Endodermal cell (in vitro differentiated cells): ENCODE data around the gene AKAP5. TPM values are rescaled to one million over a fixed set of nuclear protein-coding genes. Genes with fewer than 3 reads are reported as not detected.

ENCODE experiments used
- DNase-seq: peaks from one replicate; pipeline ENCODE4 v3.0.0-alpha.2; 2017
- H3K27ac ChIP-seq: 2 replicates; pipeline ENCODE4 v1.5.1; 2013; ENCODE audit warnings: mild to moderate bottlenecking, low read depth, low read length, moderate library complexity
- H3K27me3 ChIP-seq: 2 replicates; pipeline ENCODE4 v1.6.1; 2013; ENCODE audit warnings: mild to moderate bottlenecking, low read length, moderate library complexity; ENCODE audit not compliant: insufficient read depth, control insufficient read depth, poor library complexity, severe bottlenecking
- H3K36me3 ChIP-seq: 2 replicates; pipeline ENCODE4 v1.7.0; 2013; ENCODE audit warnings: mild to moderate bottlenecking, low read length, moderate library complexity; ENCODE audit not compliant: control insufficient read depth, insufficient read depth
- H3K4me1 ChIP-seq: one replicate; pipeline ENCODE4 v1.7.0; 2013; ENCODE audit warnings: low read length; ENCODE audit not compliant: control insufficient read depth, insufficient read depth
- H3K4me3 ChIP-seq: 2 replicates; pipeline ENCODE4 v1.5.1; 2013; ENCODE audit warnings: mild to moderate bottlenecking, low read length, moderate library complexity
- H3K9ac ChIP-seq: 2 replicates; pipeline ENCODE4 v1.6.1; 2013; ENCODE audit warnings: mild to moderate bottlenecking, low read length, moderate library complexity; ENCODE audit not compliant: poor library complexity, severe bottlenecking; ENCODE audit errors: extremely low read depth
- H3K9me3 ChIP-seq: 2 replicates; pipeline ENCODE4 v1.6.1; 2013; ENCODE audit warnings: mild to moderate bottlenecking, low read length, moderate library complexity; ENCODE audit not compliant: control insufficient read depth
- H3K27ac Mint-ChIP-seq: 2 replicates; pipeline ENCODE4 v1.8.0; 2020; ENCODE audit warnings: mixed read lengths
- H3K27me3 Mint-ChIP-seq: 2 replicates; pipeline ENCODE4 v1.8.0; 2021; ENCODE audit warnings: mild to moderate bottlenecking, mixed read lengths; ENCODE audit not compliant: insufficient read depth
- H3K36me3 Mint-ChIP-seq: 2 replicates; pipeline ENCODE4 v1.8.0; 2020; ENCODE audit warnings: low read depth, mixed read lengths
- H3K4me1 Mint-ChIP-seq: 2 replicates; pipeline ENCODE4 v1.8.0; 2020; ENCODE audit warnings: mixed read lengths
- H3K4me3 Mint-ChIP-seq: 2 replicates; pipeline ENCODE4 v1.8.0; 2020; ENCODE audit warnings: mild to moderate bottlenecking, moderate library complexity, mixed read lengths
- H3K9me3 Mint-ChIP-seq: 2 replicates; pipeline ENCODE4 v1.8.0; 2020; ENCODE audit warnings: mild to moderate bottlenecking, mixed read lengths
- WGBS, 2 experiments: methylation state at CpG; one replicate each; pipeline versions ENCODE4 v1.1.5 to v1.1.7; 2013; ENCODE audit warnings: missing lambda C conversion rate in 2 of 2, mixed read lengths in 1 of 2; ENCODE audit not compliant: insufficient coverage in 1 of 2, insufficient read length in 1 of 2; 5-methylcytosine and 5-hydroxymethylcytosine counted together
- total RNA-seq, 2 donors: library from RNA; stranded (reverse); fragmentation: NEBNext Ultra II Directional in 1 of 2; extraction: Animal tissue kit (Norgen Biotek cat#: 25700) in 1 of 2; gene quantifications; 2 replicates in 1 of 2; 3 replicates in 1 of 2; pipeline ENCODE4 v1.2.1, GENCODE V29; 2021
- TF ChIP-seq, protein P1 (sequence below): fragments of 200-600 bp; sonication (generic); conservative IDR thresholded peaks from 2 replicates; pipeline ENCODE4 v1.5.0; 2021; ENCODE audit warnings: antibody characterized with exemption, mild to moderate bottlenecking

Gene AKAP5
- total RNA-seq, 2 donors from 2014 or later = 1.3 to 2.0 TPM

DNA sequence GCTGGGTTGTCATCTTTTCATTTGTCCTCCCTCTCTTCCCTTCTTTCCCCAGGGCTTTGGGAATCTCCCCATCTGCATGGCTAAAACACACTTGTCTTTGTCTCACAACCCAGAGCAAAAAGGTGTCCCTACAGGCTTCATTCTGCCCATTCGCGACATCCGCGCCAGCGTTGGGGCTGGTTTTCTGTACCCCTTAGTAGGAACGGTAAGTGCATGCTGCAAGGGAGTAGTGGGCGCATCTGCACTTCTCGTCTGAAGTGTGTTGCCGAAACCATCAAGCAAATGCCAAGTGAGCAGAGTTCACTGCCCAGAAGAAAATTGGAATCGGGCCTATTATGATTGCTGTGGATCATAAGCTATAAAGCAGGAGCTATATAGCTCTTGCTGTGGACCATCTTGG is 10.6 kb upstream of the AKAP5 start:
- Mint-ChIP-seq H3K4me3 (no peak overlapping the region), H3K9me3 (no peaks in the 10 kb centered on the region), H3K36me3 (peaks cover 44% of the 10 kb centered on the region), H3K4me1 (no peaks in the 10 kb centered on the region), H3K27ac (no peak overlapping the region), H3K27me3 (no peaks in the 10 kb centered on the region)
- Histone ChIP-seq H3K27ac (peak overlapping the region; percentile 71), H3K36me3 (peaks cover 69% of the 10 kb centered on the region), H3K27me3 (no peaks in the 10 kb centered on the region), H3K4me1 (no peaks in the 10 kb centered on the region), H3K9ac (no peak overlapping the region), H3K9me3 (no peaks in the 10 kb centered on the region), H3K4me3 (no peak overlapping the region)
- 93 to 94% methylated on average over 10 of the region's 10 CpGs for WGBS, 2 experiments
- TF ChIP-seq, protein P1, sequence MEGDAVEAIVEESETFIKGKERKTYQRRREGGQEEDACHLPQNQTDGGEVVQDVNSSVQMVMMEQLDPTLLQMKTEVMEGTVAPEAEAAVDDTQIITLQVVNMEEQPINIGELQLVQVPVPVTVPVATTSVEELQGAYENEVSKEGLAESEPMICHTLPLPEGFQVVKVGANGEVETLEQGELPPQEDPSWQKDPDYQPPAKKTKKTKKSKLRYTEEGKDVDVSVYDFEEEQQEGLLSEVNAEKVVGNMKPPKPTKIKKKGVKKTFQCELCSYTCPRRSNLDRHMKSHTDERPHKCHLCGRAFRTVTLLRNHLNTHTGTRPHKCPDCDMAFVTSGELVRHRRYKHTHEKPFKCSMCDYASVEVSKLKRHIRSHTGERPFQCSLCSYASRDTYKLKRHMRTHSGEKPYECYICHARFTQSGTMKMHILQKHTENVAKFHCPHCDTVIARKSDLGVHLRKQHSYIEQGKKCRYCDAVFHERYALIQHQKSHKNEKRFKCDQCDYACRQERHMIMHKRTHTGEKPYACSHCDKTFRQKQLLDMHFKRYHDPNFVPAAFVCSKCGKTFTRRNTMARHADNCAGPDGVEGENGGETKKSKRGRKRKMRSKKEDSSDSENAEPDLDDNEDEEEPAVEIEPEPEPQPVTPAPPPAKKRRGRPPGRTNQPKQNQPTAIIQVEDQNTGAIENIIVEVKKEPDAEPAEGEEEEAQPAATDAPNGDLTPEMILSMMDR = no peak
- DNase-seq = no peak

DNA sequence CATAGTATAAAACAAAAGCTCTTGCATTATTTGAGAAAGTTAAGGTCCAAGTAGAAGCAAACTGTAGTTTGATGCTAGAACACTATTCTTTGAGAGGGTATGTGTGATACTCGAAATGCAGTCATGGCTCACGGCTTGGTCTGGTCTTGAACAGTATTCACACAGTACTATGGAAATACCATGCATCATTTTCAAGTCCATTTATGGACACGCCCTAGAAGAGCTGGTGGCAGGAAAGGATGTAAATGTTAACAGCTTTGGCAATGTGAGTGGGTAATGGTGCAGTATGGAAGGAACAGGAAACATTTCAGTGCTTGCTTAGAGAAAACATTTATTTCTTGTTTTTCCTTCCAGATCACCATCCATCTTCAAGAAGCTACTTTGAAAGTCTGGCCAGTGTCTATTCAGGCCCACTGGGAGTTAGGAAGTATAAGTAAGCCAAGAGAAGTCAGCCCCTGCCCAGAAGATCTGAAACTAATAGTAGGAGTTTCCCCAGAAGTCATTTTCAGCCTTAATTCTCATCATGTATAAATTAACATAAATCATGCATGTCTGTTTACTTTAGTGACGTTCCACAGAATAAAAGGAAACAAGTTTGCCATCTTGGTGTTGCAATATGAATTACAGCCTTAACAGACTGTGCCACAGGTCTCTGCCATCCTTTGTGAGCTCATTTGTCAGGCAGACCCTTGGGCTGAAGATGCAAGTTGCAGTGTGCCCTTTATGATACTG is 5.7 kb upstream of the AKAP5 start:
- Mint-ChIP-seq H3K27ac (no peak overlapping the region), H3K9me3 (no peaks in the 10 kb centered on the region), H3K27me3 (peaks cover 3% of the 10 kb centered on the region), H3K36me3 (peaks cover 29% of the 10 kb centered on the region), H3K4me3 (no peak overlapping the region), H3K4me1 (no peaks in the 10 kb centered on the region)
- H3K4me3 ChIP-seq = no peak overlapping the region
- DNase-seq = no peak
- WGBS, 2 experiments = 90 to 94% methylated on average over 2 to 4 of the region's 4 CpGs
- TF ChIP-seq, protein P1 = no peak
- H3K27me3 ChIP-seq = no peaks in the 10 kb centered on the region
- no peaks in the 10 kb centered on the region for H3K9me3 ChIP-seq
- no peak overlapping the region for H3K9ac ChIP-seq
- H3K4me1 ChIP-seq = no peaks in the 10 kb centered on the region
- H3K36me3 ChIP-seq = peaks cover 38% of the 10 kb centered on the region
- no peak overlapping the region for H3K27ac ChIP-seq

DNA sequence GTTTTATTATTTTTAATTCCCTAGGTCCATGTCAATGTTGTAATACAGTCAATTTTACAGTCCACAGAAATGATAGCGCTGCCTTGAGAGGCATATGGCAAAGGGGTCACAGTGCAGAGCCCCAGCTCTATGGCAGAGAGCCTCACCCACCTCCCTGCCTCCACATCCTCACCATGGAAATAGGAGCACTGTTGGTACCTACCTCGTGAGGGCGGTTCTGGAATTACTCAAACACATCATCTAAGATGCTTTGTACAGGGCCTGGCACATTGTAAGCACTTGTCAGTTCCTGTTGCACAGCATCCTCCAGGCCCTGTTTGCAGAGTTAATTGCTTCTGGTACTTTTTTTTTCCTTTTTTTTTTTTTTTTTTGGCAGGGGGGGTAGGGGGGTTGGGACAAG is 4.1 kb upstream of the AKAP5 start:
- no peak overlapping the region for H3K9ac ChIP-seq
- H3K9me3 ChIP-seq = no peaks in the 10 kb centered on the region
- H3K4me1 ChIP-seq = no peaks in the 10 kb centered on the region
- H3K4me3 ChIP-seq = no peak overlapping the region
- no peaks in the 10 kb centered on the region for H3K27me3 ChIP-seq
- TF ChIP-seq, protein P1 = no peak
- Mint-ChIP-seq H3K27ac (no peak overlapping the region), H3K36me3 (peaks cover 21% of the 10 kb centered on the region), H3K4me3 (no peak overlapping the region), H3K27me3 (peaks cover 7% of the 10 kb centered on the region), H3K9me3 (no peaks in the 10 kb centered on the region), H3K4me1 (peaks cover 5% of the 10 kb centered on the region)
- DNase-seq = no peak
- 92 to 95% methylated on average over 2 to 3 of the region's 3 CpGs for WGBS, 2 experiments
- peaks cover 28% of the 10 kb centered on the region for H3K36me3 ChIP-seq
- H3K27ac ChIP-seq = no peak overlapping the region
